Activated CD4-positive, alpha-beta T cell treated with anti-CD3 and anti-CD28 coated beads, Interleukin-2, amount 50 U/mL, for 16 hours (primary cell): Measurements from ENCODE around the gene KRTAP5-4.
"Not testable (repeated sequence)": the region's sequence is repeated elsewhere in the genome, so short reads cannot be mapped to it uniquely, and the experiment has no call there.

Experiments
- DNase-seq: peaks from one replicate; pipeline ENCODE4 v3.0.0-alpha.2; 2020

The KRTAP5-4 gene, protein sequence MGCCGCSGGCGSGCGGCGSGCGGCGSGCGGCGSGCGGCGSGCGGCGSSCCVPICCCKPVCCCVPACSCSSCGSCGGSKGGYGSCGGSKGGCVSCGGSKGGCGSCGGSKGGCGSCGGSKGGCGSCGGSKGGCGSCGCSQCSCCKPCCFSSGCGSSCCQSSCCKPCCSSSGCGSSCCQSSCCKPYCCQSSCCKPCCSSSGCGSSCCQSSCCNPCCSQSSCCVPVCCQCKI

GRCh38 chr11:1622086-1622485 is at the start of gene KRTAP5-4:
Gene KRTAP5-4 (minus strand): TSS chr11:1622138. CDS start chr11:1622093, 45 bp downstream.
- DNase-seq, result no peak

DNA sequence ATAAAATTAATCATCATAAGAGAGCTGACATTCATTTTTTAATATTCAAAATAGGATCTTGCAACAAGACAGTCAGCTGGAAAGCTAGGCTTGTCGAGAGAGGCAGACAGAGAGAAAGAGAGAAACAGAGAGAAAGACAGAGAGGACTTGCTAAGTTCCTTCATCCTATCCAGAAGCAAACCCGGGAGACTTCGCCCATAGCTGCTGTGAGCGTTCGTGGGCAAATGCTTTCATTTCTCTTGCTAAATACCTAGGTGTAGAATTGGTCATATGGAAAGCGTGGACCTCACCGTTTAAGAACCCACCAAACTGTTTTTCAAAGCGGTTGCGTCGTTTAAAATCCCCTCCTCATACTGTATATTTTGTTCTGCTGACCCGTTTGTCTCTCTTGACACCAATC is 49.7 kb upstream of the KRTAP5-4 start:
- no peak for DNase-seq

GRCh38 chr11:1670905-1671371 is 49.0 kb upstream of the KRTAP5-4 start:
- DNase-seq, result no peak

DNA sequence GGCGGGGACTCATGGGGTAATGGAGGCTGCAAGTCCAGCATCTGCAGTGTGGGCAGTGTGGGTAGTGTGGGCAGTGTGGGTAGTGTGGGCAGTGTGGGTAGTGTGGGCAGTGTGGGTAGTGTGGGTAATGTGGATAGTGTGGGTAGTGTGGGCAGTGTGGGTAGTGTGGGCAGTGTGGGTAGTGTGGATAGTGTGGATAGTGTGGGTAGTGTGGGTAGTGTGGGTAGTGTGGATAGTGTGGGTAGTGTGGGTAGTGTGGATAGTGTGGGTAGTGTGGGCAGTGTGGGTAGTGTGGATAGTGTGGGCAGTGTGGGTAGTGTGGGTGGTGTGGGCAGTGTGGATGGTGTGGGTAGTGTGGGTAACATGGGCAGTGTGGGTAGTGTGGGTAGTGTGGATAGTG is 48.5 kb upstream of the KRTAP5-4 start:
- DNase-seq, result not testable (repeated sequence)

DNA sequence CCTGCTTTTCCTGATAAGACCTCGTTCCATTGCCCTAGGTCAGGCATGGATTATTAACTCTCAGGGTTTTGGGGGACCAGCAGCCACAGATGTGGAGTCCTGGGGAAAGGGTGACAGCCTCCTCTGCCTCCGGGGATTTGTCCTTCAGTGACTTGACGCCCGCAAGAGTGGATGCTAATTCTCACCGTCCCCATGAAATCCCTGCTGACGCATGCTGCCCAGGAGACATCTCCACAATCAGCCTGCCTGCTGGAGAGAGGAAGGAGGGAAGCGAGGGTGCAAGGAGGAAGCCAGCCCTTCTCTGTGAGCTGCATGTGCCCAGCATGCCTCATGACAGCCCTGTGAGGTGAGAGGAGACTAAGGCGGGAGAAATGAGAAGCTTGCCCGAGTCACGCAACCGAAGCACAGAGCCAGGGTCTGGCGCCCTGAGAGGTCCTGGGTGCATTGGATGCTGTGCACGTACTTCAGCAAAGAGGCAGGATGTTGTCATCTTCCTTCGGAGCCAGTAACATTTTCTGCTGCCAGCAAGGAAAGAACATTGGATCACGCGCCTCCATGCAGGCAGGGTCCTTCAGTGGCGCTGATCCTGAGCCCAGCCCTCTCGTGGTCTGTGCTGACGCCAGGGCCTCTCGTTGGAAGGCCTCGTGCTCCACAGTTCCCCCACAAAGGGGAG is 47.7 kb upstream of the KRTAP5-4 start:
- no peak for DNase-seq

- no peak for DNase-seq
These were observed 47.1 kb upstream of the KRTAP5-4 start for GRCh38 chr11:1668911-1669473.

- DNase-seq, result no peak
These were observed 46.0 kb upstream of the KRTAP5-4 start for GRCh38 chr11:1667906-1668305.

DNA sequence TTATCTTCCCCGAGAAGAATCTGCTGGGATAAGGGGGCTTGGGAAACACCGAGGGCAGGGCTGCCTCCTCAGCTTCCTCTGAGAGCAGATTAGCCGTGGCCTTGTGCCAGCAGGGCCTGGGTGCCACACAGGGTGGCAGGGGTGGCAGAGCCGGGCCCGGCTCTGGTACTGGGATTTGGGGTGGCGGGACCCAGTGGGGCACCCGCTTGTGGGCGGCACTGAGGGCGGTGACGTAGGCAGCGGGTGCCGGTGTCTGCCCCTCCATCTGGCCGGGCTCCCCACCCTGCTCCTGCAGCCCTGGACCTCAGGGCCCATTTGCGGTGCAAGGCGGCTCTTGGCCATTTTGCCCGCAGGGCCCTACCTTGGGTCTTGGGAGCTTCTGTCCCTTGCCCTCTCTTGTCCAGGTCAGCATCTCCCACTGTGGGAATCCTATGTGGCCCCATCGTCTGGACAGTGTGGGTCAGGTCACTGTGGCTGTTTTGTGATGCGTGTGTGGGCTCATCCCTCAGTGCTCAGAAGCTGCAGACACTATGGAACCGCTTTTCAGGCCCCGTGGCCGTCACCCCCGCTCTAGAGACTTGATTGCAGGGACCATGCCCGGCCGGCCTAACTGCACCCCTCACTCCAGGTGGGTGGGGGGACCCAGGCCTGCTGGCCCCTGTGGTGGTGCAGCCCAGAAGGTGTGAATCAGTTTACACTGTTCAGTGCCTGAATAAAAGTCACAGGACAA is 45.3 kb upstream of the KRTAP5-4 start:
- no peak for DNase-seq

- no peak for DNase-seq
These were observed 43.4 kb upstream of the KRTAP5-4 start for GRCh38 chr11:1665313-1665712.

GRCh38 chr11:1662699-1663283 is 40.9 kb upstream of the KRTAP5-4 start:
- not testable (repeated sequence) for DNase-seq

GRCh38 chr11:1661454-1662269 is 39.7 kb upstream of the KRTAP5-4 start:
- DNase-seq, result not testable (repeated sequence)

- no peak for DNase-seq
These were observed 38.4 kb upstream of the KRTAP5-4 start for GRCh38 chr11:1660111-1660867.

- DNase-seq, result no peak
These were observed 37.6 kb upstream of the KRTAP5-4 start for GRCh38 chr11:1659506-1659905.

DNA sequence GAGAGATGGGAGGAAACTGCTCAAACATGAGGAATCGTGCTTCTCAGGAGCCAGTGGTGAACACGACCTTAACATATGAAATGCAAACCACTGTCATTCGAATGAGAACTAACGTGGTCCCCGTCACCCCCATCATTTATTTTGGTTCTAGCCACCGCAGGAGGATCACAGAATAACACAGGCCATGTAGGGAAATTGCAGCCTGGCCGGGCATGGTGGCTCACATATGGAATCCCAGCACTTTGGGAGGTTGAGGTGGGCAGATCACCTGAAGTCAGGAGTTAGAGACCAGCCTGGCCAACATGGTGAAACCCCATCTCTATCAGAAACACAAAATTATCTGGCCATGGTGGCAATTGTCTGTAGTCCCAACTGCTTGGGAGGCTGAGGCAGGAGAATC is 34.7 kb upstream of the KRTAP5-4 start:
- DNase-seq, result no peak

GRCh38 chr11:1656061-1656441 is 34.1 kb upstream of the KRTAP5-4 start:
- DNase-seq, result no peak

DNA sequence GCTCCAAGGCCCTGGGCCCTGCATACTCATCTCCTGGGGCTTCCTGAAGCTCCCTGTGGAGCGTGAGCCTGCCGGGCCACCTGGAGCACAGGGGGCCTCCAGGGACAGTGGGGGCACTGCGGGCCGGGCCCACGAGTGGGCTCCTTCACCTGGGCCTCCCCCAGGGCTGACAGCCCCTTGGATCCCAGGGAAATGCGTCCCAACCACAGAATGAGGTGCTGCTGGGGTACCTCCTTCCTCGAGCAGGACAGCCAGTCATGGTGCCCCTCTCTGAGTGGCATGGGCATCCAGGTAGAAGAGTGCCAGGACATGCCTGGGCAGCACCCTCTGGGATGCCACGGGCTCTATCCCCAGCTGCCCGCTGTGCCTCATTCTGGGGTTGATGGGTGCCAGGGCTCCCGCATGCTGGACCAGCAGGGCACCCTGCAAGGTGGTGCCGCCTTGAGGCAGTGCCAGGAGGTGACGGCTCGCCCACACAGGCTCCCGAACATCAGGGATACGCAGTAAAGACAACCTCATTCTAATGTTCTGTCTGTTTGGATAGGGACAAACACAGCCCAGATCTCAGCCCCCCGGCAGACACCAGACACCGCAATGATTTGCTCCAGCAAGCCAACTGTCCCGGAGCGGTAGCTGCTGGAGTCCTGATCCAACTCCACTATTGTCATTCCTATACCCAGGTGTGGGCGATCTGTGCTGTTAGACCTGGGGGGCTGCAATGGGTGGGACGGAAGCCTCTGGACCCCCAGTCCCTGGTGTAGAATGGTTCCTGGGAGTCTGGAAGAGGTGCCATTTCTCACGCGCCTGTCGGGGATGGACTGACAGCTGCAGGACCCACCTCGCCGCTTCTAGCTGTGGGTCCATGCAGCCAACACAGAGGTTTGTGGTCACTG is 33.5 kb upstream of the KRTAP5-4 start:
- no peak for DNase-seq

GRCh38 chr11:1654388-1655167 is 32.6 kb upstream of the KRTAP5-4 start:
- DNase-seq, result no peak

- no peak for DNase-seq
These were observed 31.8 kb upstream of the KRTAP5-4 start for GRCh38 chr11:1653541-1654387.
